Hematopoietic multipotent progenitor cell treated with erythropoietin and hydrocortisone succinate and interleukin-3 and kit ligand, for 15 days (in vitro differentiated cells): ENCODE measurements around the gene NOXA1.
A peak's percentile ranks its signal among the peaks of the same experiment; 100 is the strongest.
"Not testable (repeated sequence)": the region's sequence is repeated elsewhere in the genome, so short reads cannot be mapped to it uniquely, and the experiment has no call there.

Experiments
- DNase-seq: peaks from one replicate; pipeline ENCODE4 v3.0.0-alpha.2; 2015; ENCODE audit warnings: low spot score

NOXA1 gene

GRCh38 chr9:137439158-137439714 lies 16.0 kb downstream of the NOXA1 start:
- no peak for DNase-seq

GRCh38 chr9:137441289-137441934 lies 18.2 kb downstream of the NOXA1 start, which contains the start of gene ENTPD8:
Gene ENTPD8 (minus strand): TSS chr9:137441357. CDS start chr9:137438285, 3,072 bp downstream.
- DNase-seq: no peak

GRCh38 chr9:137441935-137442321 lies 18.7 kb downstream of the NOXA1 start:
- no peak for DNase-seq

- no peak for DNase-seq
Observed at GRCh38 chr9:137444106-137444790, 21.1 kb downstream of the NOXA1 start.

- DNase-seq: peak; percentile 81
Observed at GRCh38 chr9:137445275-137445807, 22.1 kb downstream of the NOXA1 start.

- no peak for DNase-seq
Observed at GRCh38 chr9:137445930-137446431, 22.8 kb downstream of the NOXA1 start.

GRCh38 chr9:137446851-137447471 lies 23.8 kb downstream of the NOXA1 start:
- DNase-seq: no peak

GRCh38 chr9:137447722-137448601 lies 24.8 kb downstream of the NOXA1 start:
- no peak for DNase-seq

GRCh38 chr9:137448602-137448962 lies 25.4 kb downstream of the NOXA1 start:
- DNase-seq: no peak

- DNase-seq: no peak
Observed at GRCh38 chr9:137449081-137449844, 26.1 kb downstream of the NOXA1 start.

- DNase-seq: no peak
Observed at GRCh38 chr9:137449931-137450538, 26.8 kb downstream of the NOXA1 start.

GRCh38 chr9:137450539-137451222 lies 27.5 kb downstream of the NOXA1 start:
- not testable (repeated sequence) for DNase-seq

GRCh38 chr9:137451264-137452005 lies 28.2 kb downstream of the NOXA1 start:
- DNase-seq: not testable (repeated sequence)

- no peak for DNase-seq
Observed at GRCh38 chr9:137452006-137452760, 29.0 kb downstream of the NOXA1 start.

- DNase-seq: no peak
Observed at GRCh38 chr9:137452761-137453642, 29.8 kb downstream of the NOXA1 start.

- DNase-seq: peak; percentile 63
Observed at GRCh38 chr9:137453643-137454081, 30.5 kb downstream of the NOXA1 start.

- peak; percentile 52 for DNase-seq
Observed at GRCh38 chr9:137454145-137454596, 31.0 kb downstream of the NOXA1 start.
